Measurements from ENCODE around the gene ADAMTS12.
A peak's percentile ranks its signal among the peaks of the same experiment; 100 is the strongest.

The ADAMTS12 gene

GRCh38 chr5:33841891-33842290 lies 49.9 kb downstream of the ADAMTS12 start:
- no peak for DNase-seq

- no peak for DNase-seq
Measured at GRCh38 chr5:33840927-33841547, 50.8 kb downstream of the ADAMTS12 start.

GRCh38 chr5:33837301-33837700 lies 54.5 kb downstream of the ADAMTS12 start:
- DNase-seq, result no peak

GRCh38 chr5:33834334-33834733 lies 57.5 kb downstream of the ADAMTS12 start:
- no peak for DNase-seq

GRCh38 chr5:33833237-33833575 lies 58.6 kb downstream of the ADAMTS12 start:
- DNase-seq, result no peak

- DNase-seq, result no peak
Measured at GRCh38 chr5:33832404-33833236, 59.2 kb downstream of the ADAMTS12 start.

GRCh38 chr5:33831041-33831440 lies 60.7 kb downstream of the ADAMTS12 start:
- DNase-seq, result no peak

GRCh38 chr5:33829430-33829829 lies 62.4 kb downstream of the ADAMTS12 start:
- no peak for DNase-seq

- DNase-seq, result no peak
Measured at GRCh38 chr5:33828626-33829308, 63.0 kb downstream of the ADAMTS12 start.

- no peak for DNase-seq
Measured at GRCh38 chr5:33827885-33828284, 63.9 kb downstream of the ADAMTS12 start.

GRCh38 chr5:33827018-33827707 lies 64.6 kb downstream of the ADAMTS12 start:
- no peak for DNase-seq

GRCh38 chr5:33824516-33825195 lies 67.1 kb downstream of the ADAMTS12 start:
- peak in 6 of 14 donors; percentile 6 to 39 (median 18) for DNase-seq

GRCh38 chr5:33817301-33817700 lies 74.5 kb downstream of the ADAMTS12 start:
- no peak for DNase-seq

- no peak for DNase-seq
Measured at GRCh38 chr5:33816791-33817190, 75.0 kb downstream of the ADAMTS12 start.

- DNase-seq, result no peak
Measured at GRCh38 chr5:33812746-33813145, 79.0 kb downstream of the ADAMTS12 start.

- DNase-seq, result no peak
Measured at GRCh38 chr5:33810491-33811120, 81.2 kb downstream of the ADAMTS12 start.

- DNase-seq, result no peak
Measured at GRCh38 chr5:33809936-33810335, 81.9 kb downstream of the ADAMTS12 start.

GRCh38 chr5:33808699-33809098 lies 83.1 kb downstream of the ADAMTS12 start:
- no peak for DNase-seq

- no peak for DNase-seq
Measured at GRCh38 chr5:33807771-33808170, 84.0 kb downstream of the ADAMTS12 start.

GRCh38 chr5:33806738-33807442 lies 84.9 kb downstream of the ADAMTS12 start:
- no peak for DNase-seq

- DNase-seq, result no peak
Measured at GRCh38 chr5:33801292-33801691, 90.5 kb downstream of the ADAMTS12 start.

Data from C1 segment of cervical spinal cord (tissue), 14 donors.